OCI-LY7 (cell line): ENCODE data around the gene SOST. TPM values are rescaled to one million over a fixed set of nuclear protein-coding genes. Genes with fewer than 3 reads are reported as not detected.

Experiments used
- BruUV-seq: library from RNA; stranded (reverse); fragments of 400-500 nt; replicated peaks from 2 replicates; lab custom pipeline; 2021; lab: Mats Ljungman, UMichigan
- CTCF ChIA-PET: fragments of 300-600 bp; sonication (Branson Sonifier 250); formaldehyde crosslinking; loops from one replicate; lab custom pipeline; 2022; ENCODE audit warnings: antibody characterized with exemption; ENCODE audit not compliant: unreplicated experiment; lab: Charles Lee
- POLR2A ChIA-PET: fragments of 300-600 bp; sonication (Branson Sonifier 250); formaldehyde crosslinking; loops from one replicate; lab custom pipeline; 2022; ENCODE audit warnings: antibody characterized with exemption; lab: Charles Lee
- DNase-seq: peaks from one replicate; pipeline ENCODE4 v3.0.0-alpha.2; 2015; ENCODE audit warnings: low spot score
- H2AFZ ChIP-seq: fragments of 200-600 bp; sonication (generic), shearing (Covaris generic); 2 replicates; pipeline ENCODE4 v1.6.1; 2014; ENCODE audit warnings: mild to moderate bottlenecking, antibody characterized with exemption, low read length, moderate library complexity
- H3K27ac ChIP-seq: fragments of 200-600 bp; sonication (generic); 2 replicates; pipeline ENCODE4 v1.5.1; 2014; ENCODE audit warnings: mixed run types, low read depth, mild to moderate bottlenecking, moderate library complexity, low read length, inconsistent platforms; ENCODE audit not compliant: poor library complexity, severe bottlenecking
- H3K36me3 ChIP-seq: fragments of 200-600 bp; sonication (generic); 2 replicates; pipeline ENCODE4 v1.6.1; 2014; ENCODE audit warnings: mild to moderate bottlenecking, antibody characterized with exemption, low read length, moderate library complexity, mixed read lengths; ENCODE audit not compliant: insufficient read depth
- H3K4me1 ChIP-seq: fragments of 200-600 bp; sonication (generic); 2 replicates; pipeline ENCODE4 v1.5.1; 2014; ENCODE audit warnings: mild to moderate bottlenecking, low read length; ENCODE audit not compliant: insufficient read depth, poor library complexity, severe bottlenecking
- H3K4me2 ChIP-seq: fragments of 200-600 bp; sonication (generic); 2 replicates; pipeline ENCODE4 v1.6.1; 2014; ENCODE audit warnings: mild to moderate bottlenecking, low read length
- H3K4me3 ChIP-seq: fragments of 200-600 bp; sonication (generic); 2 replicates; pipeline ENCODE4 v1.5.1; 2014; ENCODE audit warnings: mild to moderate bottlenecking, low read depth, low read length; ENCODE audit not compliant: poor library complexity, severe bottlenecking
- H3K79me2 ChIP-seq: fragments of 200-600 bp; sonication (generic); 2 replicates; pipeline ENCODE4 v1.6.1; 2016; ENCODE audit warnings: low read depth, mild to moderate bottlenecking, low read length, moderate library complexity, mixed read lengths; ENCODE audit not compliant: insufficient read depth
- H3K9me2 ChIP-seq: fragments of 200-600 bp; sonication (generic); 2 replicates; pipeline ENCODE4 v1.6.1; 2016; ENCODE audit warnings: mild to moderate bottlenecking, low read length, mixed read lengths; ENCODE audit not compliant: insufficient read depth
- H3K9me3 ChIP-seq: fragments of 200-600 bp; sonication (generic); 2 replicates; pipeline ENCODE4 v1.6.1; 2014; ENCODE audit warnings: mild to moderate bottlenecking, mixed run types, low read length, mixed read lengths
- H4K20me1 ChIP-seq: fragments of 200-600 bp; sonication (generic); 2 replicates; pipeline ENCODE4 v1.6.1; 2014; ENCODE audit warnings: mild to moderate bottlenecking, antibody characterized with exemption, low read length, moderate library complexity, mixed read lengths; ENCODE audit not compliant: insufficient read depth
- EZH2phosphoT487 ChIP-seq: fragments of 200-600 bp; sonication (generic); IDR thresholded peaks from 2 replicates; pipeline ENCODE4 v1.6.1; 2018; ENCODE audit warnings: low read depth, borderline replicate concordance, mild to moderate bottlenecking, mixed run types, antibody characterized with exemption, low read length, moderate library complexity, mixed read lengths
- intact Hi-C: fragments of 100-400 bp; cut with micrococcal nuclease; formaldehyde crosslinking; loops from one replicate; pipeline ENCODE4 v1.10.0; 2022; ENCODE audit not compliant: unreplicated experiment
- total RNA-seq, 2 experiments: library from RNA; depleted of rRNA in 1 of 2; stranded (reverse); fragments of >200 nt in 1 of 2; shearing (Covaris generic) in 1 of 2; gene quantifications; 2 replicates each; pipeline ENCODE4 v1.2.3, GENCODE V29; 2014 to 2022
- TF ChIP-seq, protein P1 (sequence below): fragments of 200-600 bp; sonication (generic); conservative IDR thresholded peaks from 2 replicates; pipeline ENCODE4 v1.5.1; 2014; ENCODE audit warnings: mild to moderate bottlenecking, antibody characterized with exemption, low read length, moderate library complexity, mixed read lengths

Gene SOST
- total RNA-seq, 2 experiments from 2014 or later = not detected

DNA sequence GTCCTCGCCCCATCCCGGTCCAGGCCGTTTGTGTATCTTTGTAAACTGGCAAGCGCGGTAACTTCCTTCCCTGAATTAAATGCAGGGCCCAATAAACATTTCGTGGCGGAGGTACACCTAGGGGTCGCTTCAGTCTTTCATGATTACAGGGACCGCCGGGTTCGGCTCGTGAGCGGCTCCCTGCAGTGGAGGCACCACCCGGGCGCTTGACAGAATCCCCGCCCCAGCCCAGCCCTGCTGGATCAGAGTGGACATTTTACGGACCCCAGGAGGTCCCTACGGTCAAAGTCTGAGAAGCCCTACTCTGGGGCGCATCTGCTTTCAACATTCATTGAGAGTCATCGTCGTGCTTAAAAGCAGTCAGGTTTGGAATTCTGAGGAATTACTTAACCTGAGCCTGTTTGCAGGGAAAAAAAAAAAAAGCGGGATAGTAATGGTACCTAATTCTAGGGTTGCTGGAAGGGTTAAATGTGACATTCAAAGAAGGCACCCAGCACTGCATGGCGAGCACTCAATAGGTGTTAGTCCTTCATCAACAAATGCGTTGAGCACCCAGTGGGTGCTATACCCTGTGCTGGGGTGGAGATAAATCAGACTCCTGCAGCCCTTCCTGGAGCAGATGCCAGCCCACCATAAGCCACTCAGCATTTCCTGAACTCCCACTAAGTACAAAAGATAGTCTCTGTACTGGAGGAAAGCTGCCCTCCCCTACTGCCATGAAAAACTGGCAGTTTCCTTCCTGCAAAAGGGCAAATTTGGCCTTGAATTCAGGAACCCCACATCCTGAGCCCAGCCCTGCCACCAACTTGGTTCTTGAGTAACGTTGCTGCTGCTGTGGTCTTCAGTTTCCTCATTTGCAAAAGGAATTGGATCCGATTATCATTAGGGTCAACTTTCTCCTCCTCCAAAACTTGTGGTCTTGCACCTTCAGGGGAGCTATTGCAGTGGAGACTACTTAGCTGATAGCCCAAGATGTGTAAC is 20.8 kb upstream of the SOST start:
- H3K27ac ChIP-seq = no peak overlapping the region
- peak overlapping the region; percentile 99 for H3K4me2 ChIP-seq
- H3K9me3 ChIP-seq = no peaks in the 10 kb centered on the region
- H3K79me2 ChIP-seq = no peaks in the 10 kb centered on the region
- CTCF ChIA-PET = no interaction called here
- DNase-seq = no peak
- TF ChIP-seq, protein P1, sequence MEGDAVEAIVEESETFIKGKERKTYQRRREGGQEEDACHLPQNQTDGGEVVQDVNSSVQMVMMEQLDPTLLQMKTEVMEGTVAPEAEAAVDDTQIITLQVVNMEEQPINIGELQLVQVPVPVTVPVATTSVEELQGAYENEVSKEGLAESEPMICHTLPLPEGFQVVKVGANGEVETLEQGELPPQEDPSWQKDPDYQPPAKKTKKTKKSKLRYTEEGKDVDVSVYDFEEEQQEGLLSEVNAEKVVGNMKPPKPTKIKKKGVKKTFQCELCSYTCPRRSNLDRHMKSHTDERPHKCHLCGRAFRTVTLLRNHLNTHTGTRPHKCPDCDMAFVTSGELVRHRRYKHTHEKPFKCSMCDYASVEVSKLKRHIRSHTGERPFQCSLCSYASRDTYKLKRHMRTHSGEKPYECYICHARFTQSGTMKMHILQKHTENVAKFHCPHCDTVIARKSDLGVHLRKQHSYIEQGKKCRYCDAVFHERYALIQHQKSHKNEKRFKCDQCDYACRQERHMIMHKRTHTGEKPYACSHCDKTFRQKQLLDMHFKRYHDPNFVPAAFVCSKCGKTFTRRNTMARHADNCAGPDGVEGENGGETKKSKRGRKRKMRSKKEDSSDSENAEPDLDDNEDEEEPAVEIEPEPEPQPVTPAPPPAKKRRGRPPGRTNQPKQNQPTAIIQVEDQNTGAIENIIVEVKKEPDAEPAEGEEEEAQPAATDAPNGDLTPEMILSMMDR = peak; percentile 45; the same call in 1 of the 2 replicates
- no peak for TF ChIP-seq EZH2phosphoT487
- H3K36me3 ChIP-seq = no peaks in the 10 kb centered on the region
- POLR2A ChIA-PET = no interaction called here
- H3K4me1 ChIP-seq = peaks cover 13% of the 10 kb centered on the region
- H4K20me1 ChIP-seq = no peaks in the 10 kb centered on the region
- no peaks in the 10 kb centered on the region for H3K9me2 ChIP-seq
- no TSS peak for BruUV-seq
- peak overlapping the region; percentile 93 for H2AFZ ChIP-seq
- peak overlapping the region; percentile 96 for H3K4me3 ChIP-seq
- intact Hi-C loops = no loop called here

DNA sequence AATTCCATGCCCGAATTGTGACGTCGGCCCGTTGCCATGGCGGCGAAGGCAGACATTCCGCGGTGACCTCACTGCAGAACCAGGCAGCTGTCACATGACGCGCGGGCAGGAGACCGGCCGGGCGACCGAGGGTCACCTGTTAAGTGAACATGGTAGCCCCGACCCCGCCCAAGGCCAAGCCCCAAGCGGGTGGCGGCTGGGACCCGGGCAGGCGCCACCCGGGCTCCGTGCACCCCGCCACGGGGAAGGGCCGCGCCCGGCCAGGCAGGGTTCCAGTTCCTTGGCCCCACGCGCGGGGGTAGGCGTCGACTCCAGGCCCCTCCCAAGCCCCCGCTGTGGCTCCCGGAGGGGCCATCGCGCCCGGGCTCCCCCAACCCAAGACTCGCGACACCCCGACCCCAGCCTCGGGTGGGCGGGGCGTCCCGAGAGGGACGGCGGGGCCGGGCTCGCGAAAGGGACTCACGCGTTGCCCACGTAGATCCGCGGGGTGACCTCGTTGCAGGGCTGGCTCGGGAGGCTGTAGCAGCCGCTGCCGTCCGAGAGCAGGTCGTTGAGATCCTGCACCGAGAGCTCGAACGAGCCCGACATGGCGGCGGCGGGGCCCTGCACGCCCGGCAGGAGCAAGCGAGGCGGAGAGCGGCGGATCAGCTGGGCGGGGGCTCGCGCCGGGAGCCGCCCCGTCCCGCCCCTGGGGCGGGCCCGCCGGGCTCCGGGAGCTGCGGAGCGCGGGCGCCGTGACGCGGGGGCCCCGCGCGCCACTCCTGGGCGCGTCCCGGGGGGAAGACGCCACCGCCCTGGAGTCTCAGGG is 19.9 kb upstream of the SOST start, which contains the start of gene DUSP3:
DUSP3 (minus strand) TSS at position 641 of the 808 bp plus-strand sequence; CDS start at position 588, 53 bp downstream.
- no peaks in the 10 kb centered on the region for H3K79me2 ChIP-seq
- H4K20me1 ChIP-seq = no peaks in the 10 kb centered on the region
- no peaks in the 10 kb centered on the region for H3K9me3 ChIP-seq
- POLR2A ChIA-PET = no interaction called here
- no peaks in the 10 kb centered on the region for H3K9me2 ChIP-seq
- H2AFZ ChIP-seq = peak within 1 kb of the TSS; percentile 97
- H3K4me3 ChIP-seq = peak within 1 kb of the TSS; percentile 96
- peak; percentile 80 for DNase-seq
- TF ChIP-seq, protein P1 = no peak
- TF ChIP-seq EZH2phosphoT487 = no peak
- H3K27ac ChIP-seq = no peak within 1 kb of the TSS
- no TSS peak for BruUV-seq
- CTCF ChIA-PET = no interaction called here
- H3K4me1 ChIP-seq = peaks cover 13% of the 10 kb centered on the region
- no peaks in the 10 kb centered on the region for H3K36me3 ChIP-seq
- peak within 1 kb of the TSS; percentile 99 for H3K4me2 ChIP-seq
- intact Hi-C loops = no loop called here
